GM10266 (cell line): ENCODE data around the gene ZNF136.

Experiments used
- DNase-seq: peaks from one replicate; pipeline ENCODE4 v3.0.0; 2012; ENCODE audit errors: extremely low spot score
- TF ChIP-seq, protein P1 (sequence below): IDR thresholded peaks from 2 replicates; pipeline ENCODE4 v1.5.1; 2012; ENCODE audit warnings: mild to moderate bottlenecking, low read depth; ENCODE audit not compliant: control insufficient read depth, insufficient read depth; ENCODE audit errors: missing control alignments

Gene ZNF136

DNA sequence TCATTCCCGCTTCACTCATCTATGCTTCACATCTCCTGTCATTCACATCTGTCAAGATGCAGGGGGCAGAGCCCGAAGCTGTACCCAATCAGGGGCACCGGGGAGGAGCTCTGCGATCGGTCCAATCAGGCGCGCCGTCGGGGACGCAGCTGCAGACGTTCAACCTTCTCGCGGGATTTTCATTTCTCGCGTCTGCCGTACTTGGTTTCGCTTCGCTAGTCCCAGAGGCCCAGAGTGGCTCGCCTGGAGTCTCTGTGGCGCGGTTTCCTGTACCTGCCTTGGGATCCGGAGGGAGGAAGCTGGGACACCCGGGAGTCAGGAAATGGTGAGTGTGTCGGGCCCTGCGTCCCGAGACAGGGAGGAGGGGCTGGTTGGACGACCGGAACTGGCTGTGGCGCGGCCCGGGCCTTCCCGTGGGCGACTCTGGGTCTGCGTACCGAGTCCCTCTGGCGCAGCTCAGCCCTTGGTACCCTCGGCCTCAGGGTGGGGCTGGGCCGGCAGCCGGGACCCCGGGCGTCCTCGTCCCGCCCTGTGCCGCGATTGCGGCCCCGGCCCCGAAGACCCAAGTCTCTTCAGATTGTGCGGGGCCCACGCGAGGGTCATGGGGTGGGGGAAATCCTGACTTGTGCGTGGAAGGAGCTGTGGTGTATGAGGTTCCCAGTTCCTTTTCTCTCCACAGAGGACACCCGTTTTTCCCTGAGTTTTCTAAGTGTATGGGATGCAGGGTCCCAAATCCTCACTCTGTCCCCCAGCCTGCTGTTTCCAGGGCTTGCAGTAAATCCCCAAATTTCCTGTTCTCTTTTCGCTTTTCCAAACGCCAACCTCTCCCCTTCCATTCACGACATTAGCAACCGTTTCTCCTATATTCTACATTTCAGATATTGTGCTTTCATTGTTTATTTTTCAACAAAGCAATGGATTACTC, at the start of gene ZNF136:
Gene ZNF136, plus strand, starts transcription at position 215 of the 925 bp plus-strand sequence. Its CDS starts 108 bp downstream, at position 323.
- peak; percentile 99 for DNase-seq
- TF ChIP-seq, protein P1, sequence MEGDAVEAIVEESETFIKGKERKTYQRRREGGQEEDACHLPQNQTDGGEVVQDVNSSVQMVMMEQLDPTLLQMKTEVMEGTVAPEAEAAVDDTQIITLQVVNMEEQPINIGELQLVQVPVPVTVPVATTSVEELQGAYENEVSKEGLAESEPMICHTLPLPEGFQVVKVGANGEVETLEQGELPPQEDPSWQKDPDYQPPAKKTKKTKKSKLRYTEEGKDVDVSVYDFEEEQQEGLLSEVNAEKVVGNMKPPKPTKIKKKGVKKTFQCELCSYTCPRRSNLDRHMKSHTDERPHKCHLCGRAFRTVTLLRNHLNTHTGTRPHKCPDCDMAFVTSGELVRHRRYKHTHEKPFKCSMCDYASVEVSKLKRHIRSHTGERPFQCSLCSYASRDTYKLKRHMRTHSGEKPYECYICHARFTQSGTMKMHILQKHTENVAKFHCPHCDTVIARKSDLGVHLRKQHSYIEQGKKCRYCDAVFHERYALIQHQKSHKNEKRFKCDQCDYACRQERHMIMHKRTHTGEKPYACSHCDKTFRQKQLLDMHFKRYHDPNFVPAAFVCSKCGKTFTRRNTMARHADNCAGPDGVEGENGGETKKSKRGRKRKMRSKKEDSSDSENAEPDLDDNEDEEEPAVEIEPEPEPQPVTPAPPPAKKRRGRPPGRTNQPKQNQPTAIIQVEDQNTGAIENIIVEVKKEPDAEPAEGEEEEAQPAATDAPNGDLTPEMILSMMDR, result no peak

DNA sequence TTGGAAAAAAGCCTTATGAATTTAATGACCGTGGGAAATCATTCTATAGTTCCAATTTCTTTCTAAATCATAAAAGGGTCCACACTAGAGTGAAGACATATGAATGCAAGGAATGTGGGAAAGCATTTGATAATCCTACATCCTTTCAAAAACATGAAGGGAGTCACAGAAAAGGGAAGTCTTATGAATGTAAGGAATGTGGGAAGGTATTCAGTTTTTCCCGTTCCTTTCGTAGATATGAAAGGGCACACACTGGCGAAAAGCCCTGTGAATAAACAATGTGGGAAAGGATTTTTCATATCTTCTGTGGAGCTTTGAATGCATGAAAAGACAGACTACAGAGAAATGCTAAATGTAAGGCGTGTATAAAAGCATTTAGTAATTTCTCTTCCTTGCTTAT, 49.8 kb upstream of the ZNF136 start:
- TF ChIP-seq, protein P1, result no peak
- DNase-seq, result no peak

DNA sequence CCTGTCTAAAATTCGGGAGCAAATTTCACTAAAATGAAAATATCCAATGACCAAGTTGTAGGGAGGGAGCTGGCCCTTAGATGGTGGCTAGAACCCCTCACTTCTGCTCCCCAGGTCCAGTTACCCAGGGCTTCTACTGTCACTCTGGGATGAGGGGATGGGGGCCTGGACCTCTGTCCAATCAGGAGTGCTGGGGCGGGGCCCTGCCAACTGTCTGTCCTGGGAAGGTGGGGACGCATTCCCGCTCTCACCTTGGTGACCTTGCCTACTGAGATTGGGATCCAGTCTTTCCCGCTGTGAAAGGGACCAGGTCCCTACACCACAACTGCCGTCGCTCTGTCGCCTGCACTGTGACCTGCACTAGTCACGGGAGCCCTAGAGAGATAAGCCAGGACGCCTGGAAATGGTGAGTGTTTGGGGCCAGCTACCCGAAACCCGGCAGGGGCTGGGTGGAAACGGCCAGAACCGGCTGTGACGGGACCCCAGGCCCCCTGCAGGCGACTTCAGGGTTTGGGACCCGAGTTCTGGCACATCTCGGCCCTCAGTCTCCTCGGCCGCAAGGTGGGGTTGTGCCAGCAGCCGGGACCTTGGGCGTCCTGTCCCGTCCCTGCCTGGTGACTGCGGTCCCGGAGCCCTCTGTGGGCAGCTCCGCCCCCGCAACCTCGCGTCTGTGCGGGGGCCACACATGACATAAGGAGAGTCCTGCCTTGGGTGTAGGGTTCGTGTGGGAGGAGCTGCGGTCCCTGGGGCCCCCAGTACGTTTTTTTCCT, 45.5 kb upstream of the ZNF136 start:
- TF ChIP-seq, protein P1, result no peak
- DNase-seq, result no peak

DNA sequence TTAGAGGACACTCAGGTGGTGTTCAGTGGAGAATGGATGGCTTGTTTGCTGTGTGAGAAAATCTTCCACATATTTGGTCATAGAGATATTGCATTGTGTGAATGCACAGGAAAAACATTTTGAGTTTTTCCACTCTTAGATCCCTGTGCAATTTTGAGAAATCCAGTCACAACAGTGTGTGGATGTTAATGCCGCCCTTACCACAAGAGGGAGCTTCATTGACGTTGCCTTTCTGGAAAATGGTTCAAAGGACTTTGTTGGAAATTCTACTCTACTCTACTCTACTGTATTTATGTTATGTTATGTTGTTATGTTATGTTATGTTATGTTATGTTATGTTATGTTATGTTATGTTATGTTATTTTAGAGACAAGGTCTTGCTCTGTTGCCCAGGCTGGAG, 36.2 kb upstream of the ZNF136 start:
- TF ChIP-seq, protein P1, result peak; percentile 5
- no peak for DNase-seq

DNA sequence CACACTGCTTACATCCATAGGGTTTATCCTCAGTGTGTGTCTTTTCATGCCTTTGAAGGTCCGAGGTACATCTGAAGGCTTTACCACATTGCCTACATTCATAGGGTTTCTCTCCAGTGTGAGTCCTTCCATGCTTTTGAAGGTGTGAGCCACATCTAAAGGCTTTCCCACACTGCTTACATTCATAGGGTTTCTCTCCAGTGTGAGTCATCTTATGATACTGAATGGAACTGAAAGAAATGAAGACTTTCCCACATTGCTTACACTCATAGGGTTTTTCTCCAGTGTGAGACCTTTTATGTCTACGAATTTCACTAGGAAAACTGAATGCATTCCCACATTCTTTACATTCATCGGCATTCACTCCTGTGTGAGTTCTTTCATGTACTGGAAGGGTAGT, 29.8 kb upstream of the ZNF136 start:
- TF ChIP-seq, protein P1, result no peak
- DNase-seq, result no peak

- no peak for DNase-seq
- TF ChIP-seq, protein P1, result peak; percentile 53
These were observed 25.5 kb upstream of the ZNF136 start for GRCh38 chr19:12137221-12137940.
